IPS-20b (cell line): Measurements from ENCODE around the gene RENBP.

Experiments used
- H3K27ac ChIP-seq: one replicate; pipeline ENCODE4 v1.5.1; 2013; ENCODE audit warnings: low read length
- H3K27me3 ChIP-seq: 2 replicates; pipeline ENCODE4 v1.6.1; 2013; ENCODE audit warnings: mild to moderate bottlenecking, low read length, inconsistent platforms; ENCODE audit not compliant: insufficient read depth
- H3K36me3 ChIP-seq: 2 replicates; pipeline ENCODE4 v1.6.1; 2013; ENCODE audit warnings: low read depth, mild to moderate bottlenecking, inconsistent platforms, low read length, moderate library complexity; ENCODE audit not compliant: insufficient read depth
- H3K4me1 ChIP-seq: 2 replicates; pipeline ENCODE4 v1.6.1; 2013; ENCODE audit warnings: mild to moderate bottlenecking, control low read depth, inconsistent platforms, low read length, moderate library complexity; ENCODE audit not compliant: insufficient read depth
- H3K4me3 ChIP-seq: 2 replicates; pipeline ENCODE4 v1.5.1; 2013; ENCODE audit warnings: mild to moderate bottlenecking, low read length, inconsistent platforms
- H3K9ac ChIP-seq: 2 replicates; pipeline ENCODE4 v1.6.1; 2013; ENCODE audit warnings: low read depth, mild to moderate bottlenecking, inconsistent platforms, low read length, moderate library complexity
- H3K9me3 ChIP-seq: 2 replicates; pipeline ENCODE4 v1.6.1; 2013; ENCODE audit warnings: mild to moderate bottlenecking, low read depth, low read length, inconsistent platforms; ENCODE audit not compliant: insufficient read depth

RENBP gene

GRCh38 chrX:153900831-153901752 lies 43.4 kb downstream of the RENBP start:
- H3K27ac ChIP-seq: no peak overlapping the region
- no peak overlapping the region for H3K4me3 ChIP-seq
- H3K9ac ChIP-seq: no peak overlapping the region
- H3K4me1 ChIP-seq: no peaks in the 10 kb centered on the region; the same call in 1 of the 2 replicates
- no peaks in the 10 kb centered on the region for H3K27me3 ChIP-seq
- H3K36me3 ChIP-seq: no peaks in the 10 kb centered on the region
- H3K9me3 ChIP-seq: no peaks in the 10 kb centered on the region

GRCh38 chrX:153897899-153898298 lies 46.5 kb downstream of the RENBP start:
- Histone ChIP-seq H3K4me3 (no peak overlapping the region), H3K27ac (no peak overlapping the region), H3K36me3 (no peaks in the 10 kb centered on the region), H3K27me3 (no peaks in the 10 kb centered on the region), H3K9me3 (no peaks in the 10 kb centered on the region), H3K4me1 (no peaks in the 10 kb centered on the region; the same call in 1 of the 2 replicates), H3K9ac (no peak overlapping the region)

- no peak overlapping the region for H3K27ac ChIP-seq
Observed at GRCh38 chrX:153889123-153889522, 55.3 kb downstream of the RENBP start.

GRCh38 chrX:153888344-153888743 lies 56.1 kb downstream of the RENBP start:
- Histone ChIP-seq H3K9me3 (no peaks in the 10 kb centered on the region), H3K36me3 (no peaks in the 10 kb centered on the region), H3K27ac (no peak overlapping the region), H3K4me3 (no peak overlapping the region), H3K9ac (no peak overlapping the region), H3K4me1 (peaks cover 3% of the 10 kb centered on the region; the same call in 1 of the 2 replicates), H3K27me3 (peaks cover 36% of the 10 kb centered on the region)

More at GRCh38 chrX:153889123-153889522, 55.3 kb downstream of the RENBP start:
- no peaks in the 10 kb centered on the region for H3K9me3 ChIP-seq
- H3K4me3 ChIP-seq: no peak overlapping the region
- no peaks in the 10 kb centered on the region for H3K36me3 ChIP-seq
- H3K27me3 ChIP-seq: peaks cover 36% of the 10 kb centered on the region
- no peak overlapping the region for H3K9ac ChIP-seq
- H3K4me1 ChIP-seq: peaks cover 3% of the 10 kb centered on the region; the same call in 1 of the 2 replicates

GRCh38 chrX:153887385-153887784 lies 57.1 kb downstream of the RENBP start:
- peaks cover 3% of the 10 kb centered on the region; the same call in 1 of the 2 replicates for H3K4me1 ChIP-seq
- H3K9ac ChIP-seq: 0 out of 2 replicates have a peak overlapping the region, but pooled peaks have one; percentile 32
- H3K36me3 ChIP-seq: no peaks in the 10 kb centered on the region
- peak overlapping the region; percentile 58; the same call in 1 of the 2 replicates for H3K4me3 ChIP-seq
- H3K9me3 ChIP-seq: no peaks in the 10 kb centered on the region
- H3K27me3 ChIP-seq: peaks cover 36% of the 10 kb centered on the region
- H3K27ac ChIP-seq: no peak overlapping the region

- no peaks in the 10 kb centered on the region for H3K36me3 ChIP-seq
- peak overlapping the region; percentile 32; the same call in 1 of the 2 replicates for H3K9ac ChIP-seq
- no peak overlapping the region for H3K27ac ChIP-seq
- peak overlapping the region; percentile 58; the same call in 1 of the 2 replicates for H3K4me3 ChIP-seq
- peaks cover 3% of the 10 kb centered on the region; the same call in 1 of the 2 replicates for H3K4me1 ChIP-seq
- peaks cover 36% of the 10 kb centered on the region for H3K27me3 ChIP-seq
- H3K9me3 ChIP-seq: no peaks in the 10 kb centered on the region
Observed at GRCh38 chrX:153886915-153887314, 57.5 kb downstream of the RENBP start.

- peak within 1 kb of the TSS; percentile 51; the same call in 1 of the 2 replicates for H3K9ac ChIP-seq
- H3K27ac ChIP-seq: no peak within 1 kb of the TSS
- H3K36me3 ChIP-seq: no peaks in the 10 kb centered on the region
- H3K4me1 ChIP-seq: peaks cover 3% of the 10 kb centered on the region; the same call in 1 of the 2 replicates
- H3K4me3 ChIP-seq: peak within 1 kb of the TSS; percentile 58; the same call in 1 of the 2 replicates
- H3K9me3 ChIP-seq: no peaks in the 10 kb centered on the region
- peaks cover 36% of the 10 kb centered on the region for H3K27me3 ChIP-seq
Observed at GRCh38 chrX:153885968-153886903, 58.2 kb downstream of the RENBP start, which contains the start of gene L1CAM. TSS of gene L1CAM (minus strand) at chrX:153886173. CDS start at chrX:153875836, 10,337 bp downstream.
